HG03520 (cell line): ENCODE results near the gene SHMT1.
A peak's percentile ranks its signal among the peaks of the same experiment; 100 is the strongest.
"Not testable (repeated sequence)": the region's sequence is repeated elsewhere in the genome, so short reads cannot be mapped to it uniquely, and the experiment has no call there.

ENCODE experiments used
- ATAC-seq: cut with Tn5 transposase; IDR thresholded peaks from one replicate; pipeline ENCODE4 v1.9.1; 2021; ENCODE audit warnings: mild to moderate bottlenecking, moderate library complexity; ENCODE audit not compliant: unreplicated experiment

The SHMT1 gene

GRCh38 chr17:18363101-18364049 is at the start of gene SHMT1:
TSS of gene SHMT1 (minus strand) at chr17:18363550. CDS start at chr17:18355981, 7,569 bp downstream.
- ATAC-seq: peak; percentile 96

- peak; percentile 77 for ATAC-seq
Observed at GRCh38 chr17:18412001-18412538, 48.7 kb upstream of the SHMT1 start.

- not testable (repeated sequence) for ATAC-seq
Observed at GRCh38 chr17:18411377-18411864, 48.1 kb upstream of the SHMT1 start.

GRCh38 chr17:18410736-18411135 is 47.4 kb upstream of the SHMT1 start:
- not testable (repeated sequence) for ATAC-seq

GRCh38 chr17:18409321-18409720 is 46.0 kb upstream of the SHMT1 start:
- not testable (repeated sequence) for ATAC-seq

GRCh38 chr17:18408906-18409305 is 45.6 kb upstream of the SHMT1 start:
- ATAC-seq: not testable (repeated sequence)

- ATAC-seq: peak; percentile 71
Observed at GRCh38 chr17:18403604-18404003, 40.3 kb upstream of the SHMT1 start.

GRCh38 chr17:18403166-18403565 is 39.8 kb upstream of the SHMT1 start:
- peak; percentile 12 for ATAC-seq

- ATAC-seq: not testable (repeated sequence)
Observed at GRCh38 chr17:18401872-18402590, 38.7 kb upstream of the SHMT1 start.

GRCh38 chr17:18388728-18389127 is 25.4 kb upstream of the SHMT1 start:
- not testable (repeated sequence) for ATAC-seq

- not testable (repeated sequence) for ATAC-seq
Observed at GRCh38 chr17:18388266-18388665, 24.9 kb upstream of the SHMT1 start.

- not testable (repeated sequence) for ATAC-seq
Observed at GRCh38 chr17:18387583-18387982, 24.2 kb upstream of the SHMT1 start.

- not testable (repeated sequence) for ATAC-seq
Observed at GRCh38 chr17:18384271-18384670, 20.9 kb upstream of the SHMT1 start.

- ATAC-seq: not testable (repeated sequence)
Observed at GRCh38 chr17:18383079-18383481, 19.7 kb upstream of the SHMT1 start.

- ATAC-seq: no peak
Observed at GRCh38 chr17:18382441-18383078, 19.2 kb upstream of the SHMT1 start.

- ATAC-seq: no peak
Observed at GRCh38 chr17:18381953-18382245, 18.5 kb upstream of the SHMT1 start.

GRCh38 chr17:18381158-18381952 is 18.0 kb upstream of the SHMT1 start:
- no peak for ATAC-seq

- ATAC-seq: no peak
Observed at GRCh38 chr17:18380471-18381157, 17.3 kb upstream of the SHMT1 start.
